NCI-H82 treated with DMSO at 0.1 percent for 48 hours (cell line): ENCODE measurements around the gene ACSF3.

Source experiments
- DNase-seq: peaks from one replicate; lab custom pipeline; 2025; ENCODE audit not compliant: unreplicated experiment; lab: John Stamatoyannopoulos, UW

The ACSF3 gene

GRCh38 chr16:89108416-89108815, 14.8 kb downstream of the ACSF3 start:
- DNase-seq, result no peak

- DNase-seq, result no peak
These were observed 17.0 kb downstream of the ACSF3 start for GRCh38 chr16:89110641-89111040.

GRCh38 chr16:89111263-89111662, 17.6 kb downstream of the ACSF3 start:
- no peak for DNase-seq

GRCh38 chr16:89112377-89113151, 18.9 kb downstream of the ACSF3 start:
- DNase-seq, result no peak

- DNase-seq, result no peak
These were observed 19.5 kb downstream of the ACSF3 start for GRCh38 chr16:89113152-89113547.

GRCh38 chr16:89113661-89114060, 20.0 kb downstream of the ACSF3 start:
- no peak for DNase-seq

- DNase-seq, result no peak
These were observed 20.7 kb downstream of the ACSF3 start for GRCh38 chr16:89114159-89114981.

- DNase-seq, result no peak
These were observed 21.7 kb downstream of the ACSF3 start for GRCh38 chr16:89115216-89115861.

- no peak for DNase-seq
These were observed 22.9 kb downstream of the ACSF3 start for GRCh38 chr16:89116341-89117226.

- no peak for DNase-seq
These were observed 23.7 kb downstream of the ACSF3 start for GRCh38 chr16:89117227-89117974.

- no peak for DNase-seq
These were observed 24.3 kb downstream of the ACSF3 start for GRCh38 chr16:89117975-89118289.

- DNase-seq, result no peak
These were observed 24.9 kb downstream of the ACSF3 start for GRCh38 chr16:89118361-89119165.

GRCh38 chr16:89119166-89119621, 25.5 kb downstream of the ACSF3 start:
- no peak for DNase-seq

- DNase-seq, result no peak
These were observed 26.0 kb downstream of the ACSF3 start for GRCh38 chr16:89119661-89120141.

- no peak for DNase-seq
These were observed 26.6 kb downstream of the ACSF3 start for GRCh38 chr16:89120281-89120680.

- DNase-seq, result no peak
These were observed 27.3 kb downstream of the ACSF3 start for GRCh38 chr16:89120921-89121351.

- no peak for DNase-seq
These were observed 28.2 kb downstream of the ACSF3 start for GRCh38 chr16:89121691-89122321.

GRCh38 chr16:89122322-89122851, 28.7 kb downstream of the ACSF3 start:
- no peak for DNase-seq
